Dermis microvascular lymphatic vessel endothelial cell (primary cell): ENCODE results near the gene PRRT3. TPM values are rescaled to one million over a fixed set of nuclear protein-coding genes. Genes with fewer than 3 reads are reported as not detected.
"Not testable (repeated sequence)": the region's sequence is repeated elsewhere in the genome, so short reads cannot be mapped to it uniquely, and the experiment has no call there.

Experiments used
- DNase-seq, 2 donors: peaks; one replicate each; pipeline versions ENCODE4 v3.0.0 to v3.0.0-alpha.2; 2010; ENCODE audit warnings: low read depth in 2 of 2
- total RNA-seq: library from RNA; depleted of rRNA; stranded (reverse); fragments of >200 nt; gene quantifications from 2 replicates; pipeline ENCODE4 v1.2.1, GENCODE V29; 2014

The PRRT3 gene
- total RNA-seq, 1 donor from 2014 or later, result 0.51 TPM

GRCh38 chr3:9899289-9899791 lies 52.9 kb downstream of the PRRT3 start:
- DNase-seq, result no peak

GRCh38 chr3:9898467-9899241 lies 53.6 kb downstream of the PRRT3 start:
- DNase-seq, result no peak

- DNase-seq, result peak in 1 of 2 donors; percentile 78
Observed at GRCh38 chr3:9897408-9898372, 54.5 kb downstream of the PRRT3 start.

- not testable (repeated sequence) for DNase-seq
Observed at GRCh38 chr3:9896755-9897407, 55.3 kb downstream of the PRRT3 start.

DNA sequence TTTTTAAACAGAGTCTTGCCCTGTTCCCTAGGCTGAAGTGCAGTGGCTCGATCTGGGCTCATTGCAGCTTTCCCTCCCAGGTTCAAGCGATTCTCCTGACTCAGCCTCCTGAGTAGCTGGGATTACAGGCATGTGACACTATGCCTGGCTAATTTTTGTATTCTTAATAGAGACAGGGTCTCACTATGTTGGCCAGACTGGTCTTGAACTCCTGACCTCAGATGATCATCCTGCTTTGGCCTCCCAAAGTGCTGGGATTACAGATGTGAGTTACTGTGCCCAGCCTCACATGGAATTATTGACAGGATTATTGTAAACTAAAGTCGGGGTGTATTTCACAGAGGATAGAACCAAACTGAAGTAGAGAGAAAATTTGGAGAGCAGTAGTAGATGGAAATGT lies 56.5 kb downstream of the PRRT3 start:
- DNase-seq, result not testable (repeated sequence)

Other genes with a start within 250 kb of the PRRT3 start
- gene CPNE9, start 248.6 kb downstream of the PRRT3 start, total RNA-seq, result not detected in 2 replicates
- gene BRPF1, start 220.7 kb downstream of the PRRT3 start, total RNA-seq, result 12.2 and 17.8 TPM in 2 replicates
- gene OGG1, start 202.5 kb downstream of the PRRT3 start, total RNA-seq, result 14.9 and 17.2 TPM in 2 replicates
- 24.7 and 33.1 TPM in 2 replicates for gene CAMK1, start 182.5 kb downstream of the PRRT3 start, total RNA-seq
- 23.7 and 26.2 TPM in 2 replicates for gene TADA3, start 159.9 kb downstream of the PRRT3 start, total RNA-seq
- gene ARPC4, start 159.3 kb downstream of the PRRT3 start, total RNA-seq, result 251 and 317 TPM in 2 replicates
- gene TTLL3, start 142.1 kb downstream of the PRRT3 start, total RNA-seq, result 4.1 and 7.6 TPM in 2 replicates
- gene RPUSD3, start 108.4 kb downstream of the PRRT3 start, total RNA-seq, result 16.7 and 22.6 TPM in 2 replicates
- not detected in 2 replicates for gene CIDEC, start 72.2 kb downstream of the PRRT3 start, total RNA-seq
- gene JAGN1, start 61.8 kb downstream of the PRRT3 start, total RNA-seq, result 25.0 and 31.7 TPM in 2 replicates
- gene IL17RE, start 49.6 kb downstream of the PRRT3 start, total RNA-seq, result 0.13 TPM in 2 replicates
- 16.9 and 25.3 TPM in 2 replicates for gene IL17RC, start 35.3 kb downstream of the PRRT3 start, total RNA-seq
- gene CRELD1, start 18.6 kb downstream of the PRRT3 start, total RNA-seq, result 22.0 and 33.5 TPM in 2 replicates
- 38.1 and 44.9 TPM in 2 replicates for gene EMC3, start 34.4 kb upstream of the PRRT3 start, total RNA-seq
- gene FANCD2, start 74.0 kb upstream of the PRRT3 start, total RNA-seq, result 11.3 and 20.4 TPM in 2 replicates
- gene FANCD2OS, start 155.8 kb upstream of the PRRT3 start, total RNA-seq, result not detected in 2 replicates
- 127 and 138 TPM in 2 replicates for gene BRK1, start 163.3 kb upstream of the PRRT3 start, total RNA-seq
- gene VHL, start 189.4 kb upstream of the PRRT3 start, total RNA-seq, result 42.5 and 48.3 TPM in 2 replicates
- gene IRAK2, start 212.5 kb upstream of the PRRT3 start, total RNA-seq, result 60.3 and 65.1 TPM in 2 replicates